Esophagus squamous epithelium (tissue), 4 donors: ENCODE results near the gene RNF26.

Experiments used
- POLR2A ChIP-seq, 4 donors: fragments of 450-650 bp; IDR thresholded peaks; one replicate each; pipeline ENCODE4 v1.6.1; 2017; ENCODE audit warnings: antibody characterized with exemption in 4 of 4, mild to moderate bottlenecking in 4 of 4, moderate library complexity in 3 of 4
- TF ChIP-seq, protein P1 (sequence below), 6 experiments: fragments of 450-650 bp in 4 of 6; fragments of 200-600 bp in 2 of 6; sonication (generic) in 2 of 6; IDR thresholded peaks; one replicate each; pipeline ENCODE4 v1.5.1; 2016 to 2019; ENCODE audit warnings: antibody characterized with exemption in 6 of 6, mild to moderate bottlenecking in 4 of 6, moderate library complexity in 4 of 6

DNA sequence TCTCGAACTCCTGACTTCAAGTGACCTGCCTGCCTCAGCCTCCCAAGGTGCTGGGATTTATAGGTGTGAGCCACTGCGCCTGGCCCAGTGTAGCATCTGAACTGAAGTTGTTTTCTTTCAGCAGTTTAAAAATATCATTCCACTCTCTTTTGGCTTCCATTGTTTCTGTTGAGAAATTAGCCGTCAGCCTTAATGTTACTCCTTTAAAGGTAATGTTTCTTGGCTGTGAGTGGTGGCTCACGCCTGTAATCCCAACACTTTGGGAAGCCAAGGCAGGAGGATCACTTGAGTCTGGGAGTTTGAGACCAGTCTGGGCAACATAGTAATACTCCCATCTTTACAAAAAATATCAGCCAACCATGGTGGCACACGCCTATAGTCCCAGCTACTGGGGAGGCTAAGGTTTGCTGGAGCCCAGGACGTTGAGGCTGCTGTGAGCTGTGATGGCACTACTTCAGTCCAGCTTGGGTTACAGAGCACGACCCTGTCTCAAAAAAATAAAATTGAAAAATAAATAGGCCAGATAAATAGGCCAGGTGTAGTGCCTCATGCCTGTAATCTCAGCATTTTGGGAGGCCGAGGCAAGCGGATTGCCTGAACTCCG is 43.3 kb upstream of the RNF26 start:
- TF ChIP-seq, protein P1, sequence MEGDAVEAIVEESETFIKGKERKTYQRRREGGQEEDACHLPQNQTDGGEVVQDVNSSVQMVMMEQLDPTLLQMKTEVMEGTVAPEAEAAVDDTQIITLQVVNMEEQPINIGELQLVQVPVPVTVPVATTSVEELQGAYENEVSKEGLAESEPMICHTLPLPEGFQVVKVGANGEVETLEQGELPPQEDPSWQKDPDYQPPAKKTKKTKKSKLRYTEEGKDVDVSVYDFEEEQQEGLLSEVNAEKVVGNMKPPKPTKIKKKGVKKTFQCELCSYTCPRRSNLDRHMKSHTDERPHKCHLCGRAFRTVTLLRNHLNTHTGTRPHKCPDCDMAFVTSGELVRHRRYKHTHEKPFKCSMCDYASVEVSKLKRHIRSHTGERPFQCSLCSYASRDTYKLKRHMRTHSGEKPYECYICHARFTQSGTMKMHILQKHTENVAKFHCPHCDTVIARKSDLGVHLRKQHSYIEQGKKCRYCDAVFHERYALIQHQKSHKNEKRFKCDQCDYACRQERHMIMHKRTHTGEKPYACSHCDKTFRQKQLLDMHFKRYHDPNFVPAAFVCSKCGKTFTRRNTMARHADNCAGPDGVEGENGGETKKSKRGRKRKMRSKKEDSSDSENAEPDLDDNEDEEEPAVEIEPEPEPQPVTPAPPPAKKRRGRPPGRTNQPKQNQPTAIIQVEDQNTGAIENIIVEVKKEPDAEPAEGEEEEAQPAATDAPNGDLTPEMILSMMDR (IDR thresholded peaks at IDR 0.05) = no peak
- no peak for TF ChIP-seq POLR2A (IDR thresholded peaks at IDR 0.05)
